Brain microvascular endothelial cell (primary cell): ENCODE results near the gene CENPF.

Source experiments
- DNase-seq: peaks from one replicate; pipeline ENCODE4 v3.0.0-alpha.2; 2020
- H3K27ac ChIP-seq: fragments of 250-450 bp; sonication (Bioruptor Pico); 2 replicates; pipeline ENCODE4 v1.5.1; 2020; ENCODE audit warnings: mild to moderate bottlenecking, moderate library complexity
- H3K27me3 ChIP-seq: fragments of 250-450 bp; sonication (Bioruptor Pico); replicated peaks from 2 replicates; pipeline ENCODE4 v1.5.1; 2020; ENCODE audit warnings: mild to moderate bottlenecking
- H3K36me3 ChIP-seq: fragments of 250-450 bp; sonication (Bioruptor Pico); replicated peaks from 2 replicates; pipeline ENCODE4 v1.5.1; 2020; ENCODE audit warnings: mild to moderate bottlenecking
- H3K4me3 ChIP-seq: 2 replicates; pipeline ENCODE4 v1.5.1; 2011; ENCODE audit warnings: low read depth, mild to moderate bottlenecking, control low read depth, low read length, moderate library complexity
- CTCF ChIP-seq: IDR thresholded peaks from 2 replicates; pipeline ENCODE4 v1.5.1; 2011; ENCODE audit warnings: low read depth, mild to moderate bottlenecking, moderate library complexity, low read length, control low read depth, inconsistent platforms; ENCODE audit errors: missing control alignments
- in situ Hi-C: cut with HindIII; loops from 2 replicates; pipeline ENCODE4 v1.10.0; 2017; ENCODE audit warnings: low sequenced_read_pairs, low pct_ligation_motif_present

Gene CENPF

GRCh38 chr1:214640431-214641213, 37.6 kb downstream of the CENPF start:
- TF ChIP-seq CTCF: no peak
- H3K27ac ChIP-seq: no peak overlapping the region
- in situ Hi-C loops: no loop called here
- no peak for DNase-seq
- H3K4me3 ChIP-seq: no peak overlapping the region
- no peaks in the 10 kb centered on the region for H3K27me3 ChIP-seq
- no peaks in the 10 kb centered on the region for H3K36me3 ChIP-seq

GRCh38 chr1:214641214-214641895, 38.4 kb downstream of the CENPF start:
- Histone ChIP-seq H3K4me3 (no peak overlapping the region), H3K36me3 (no peaks in the 10 kb centered on the region), H3K27ac (no peak overlapping the region), H3K27me3 (no peaks in the 10 kb centered on the region)
- no peak for TF ChIP-seq CTCF
- DNase-seq: no peak
- in situ Hi-C loops: no loop called here

- Histone ChIP-seq H3K27me3 (no peaks in the 10 kb centered on the region), H3K27ac (no peak overlapping the region), H3K36me3 (no peaks in the 10 kb centered on the region), H3K4me3 (no peak overlapping the region)
- in situ Hi-C loops: no loop called here
- DNase-seq: no peak
- no peak for TF ChIP-seq CTCF
These were observed 40.0 kb downstream of the CENPF start for GRCh38 chr1:214643030-214643429.

GRCh38 chr1:214645712-214646111, 42.7 kb downstream of the CENPF start:
- in situ Hi-C loops: no loop called here
- Histone ChIP-seq H3K27ac (no peak overlapping the region), H3K4me3 (no peak overlapping the region), H3K27me3 (no peaks in the 10 kb centered on the region), H3K36me3 (no peaks in the 10 kb centered on the region)
- TF ChIP-seq CTCF: no peak
- DNase-seq: no peak

GRCh38 chr1:214648801-214649200, 45.8 kb downstream of the CENPF start:
- in situ Hi-C loops: no loop called here
- H3K4me3 ChIP-seq: no peak overlapping the region
- H3K27ac ChIP-seq: no peak overlapping the region
- no peak for TF ChIP-seq CTCF
- H3K36me3 ChIP-seq: peaks cover 2% of the 10 kb centered on the region
- DNase-seq: no peak
- H3K27me3 ChIP-seq: no peaks in the 10 kb centered on the region
